HG03039 (cell line): ENCODE measurements around the gene PTGDR2.
A peak's percentile ranks its signal among the peaks of the same experiment; 100 is the strongest.
"Not testable (repeated sequence)": the region's sequence is repeated elsewhere in the genome, so short reads cannot be mapped to it uniquely, and the experiment has no call there.

ENCODE experiments used
- ATAC-seq: cut with Tn5 transposase; IDR thresholded peaks from one replicate; pipeline ENCODE4 v1.9.1; 2021; ENCODE audit warnings: mild to moderate bottlenecking, moderate library complexity; ENCODE audit not compliant: unreplicated experiment

PTGDR2 gene

GRCh38 chr11:60844045-60844869, 11.5 kb downstream of the PTGDR2 start:
- ATAC-seq, result no peak

GRCh38 chr11:60842668-60843600, 12.8 kb downstream of the PTGDR2 start:
- no peak for ATAC-seq

GRCh38 chr11:60841797-60842667, 13.7 kb downstream of the PTGDR2 start, which contains the start of gene CCDC86:
CCDC86 (plus strand) TSS chr11:60842113; CDS start chr11:60842125, 12 bp downstream.
- peak; percentile 74 for ATAC-seq

- no peak for ATAC-seq
These were observed 15.0 kb downstream of the PTGDR2 start for GRCh38 chr11:60840470-60841430.

- no peak for ATAC-seq
These were observed 17.6 kb downstream of the PTGDR2 start for GRCh38 chr11:60838132-60838531.

GRCh38 chr11:60836866-60837515, 18.8 kb downstream of the PTGDR2 start:
- no peak for ATAC-seq

- no peak for ATAC-seq
These were observed 20.3 kb downstream of the PTGDR2 start for GRCh38 chr11:60835534-60835846.

- ATAC-seq, result no peak
These were observed 20.8 kb downstream of the PTGDR2 start for GRCh38 chr11:60834742-60835533.

GRCh38 chr11:60831501-60832079, 24.2 kb downstream of the PTGDR2 start:
- ATAC-seq, result no peak

- ATAC-seq, result no peak
These were observed 24.6 kb downstream of the PTGDR2 start for GRCh38 chr11:60831143-60831500.

- no peak for ATAC-seq
These were observed 25.1 kb downstream of the PTGDR2 start for GRCh38 chr11:60830478-60831142.

GRCh38 chr11:60825790-60826189, 30.0 kb downstream of the PTGDR2 start:
- ATAC-seq, result no peak

- ATAC-seq, result no peak
These were observed 30.6 kb downstream of the PTGDR2 start for GRCh38 chr11:60825118-60825517.

- ATAC-seq, result not testable (repeated sequence)
These were observed 31.9 kb downstream of the PTGDR2 start for GRCh38 chr11:60823745-60824306.

- ATAC-seq, result no peak
These were observed 33.7 kb downstream of the PTGDR2 start for GRCh38 chr11:60821827-60822599.

GRCh38 chr11:60818057-60818456, 37.7 kb downstream of the PTGDR2 start:
- ATAC-seq, result no peak
